PFSK-1 (cell line): ENCODE measurements around the gene SAMD4B.

Experiments used
- POLR2AphosphoS5 ChIP-seq: IDR thresholded peaks from 2 replicates; pipeline ENCODE4 v1.6.1; 2012; ENCODE audit warnings: low read depth, mild to moderate bottlenecking, control low read depth, low read length, moderate library complexity
- TAF1 ChIP-seq: IDR thresholded peaks from 2 replicates; pipeline ENCODE4 v1.6.1; 2012; ENCODE audit warnings: low read length, control low read depth, borderline replicate concordance; ENCODE audit not compliant: insufficient read depth
- TF ChIP-seq, protein P1 (sequence below), 2 experiments: IDR thresholded peaks; 2 replicates each; pipeline versions ENCODE4 v1.6.1 to v1.8.0; 2011 to 2012; ENCODE audit warnings: low read depth in 2 of 2, low read length in 2 of 2, control low read depth in 1 of 2, inconsistent platforms in 1 of 2, mild to moderate bottlenecking in 1 of 2, moderate library complexity in 1 of 2; ENCODE audit not compliant: insufficient read depth in 1 of 2

DNA sequence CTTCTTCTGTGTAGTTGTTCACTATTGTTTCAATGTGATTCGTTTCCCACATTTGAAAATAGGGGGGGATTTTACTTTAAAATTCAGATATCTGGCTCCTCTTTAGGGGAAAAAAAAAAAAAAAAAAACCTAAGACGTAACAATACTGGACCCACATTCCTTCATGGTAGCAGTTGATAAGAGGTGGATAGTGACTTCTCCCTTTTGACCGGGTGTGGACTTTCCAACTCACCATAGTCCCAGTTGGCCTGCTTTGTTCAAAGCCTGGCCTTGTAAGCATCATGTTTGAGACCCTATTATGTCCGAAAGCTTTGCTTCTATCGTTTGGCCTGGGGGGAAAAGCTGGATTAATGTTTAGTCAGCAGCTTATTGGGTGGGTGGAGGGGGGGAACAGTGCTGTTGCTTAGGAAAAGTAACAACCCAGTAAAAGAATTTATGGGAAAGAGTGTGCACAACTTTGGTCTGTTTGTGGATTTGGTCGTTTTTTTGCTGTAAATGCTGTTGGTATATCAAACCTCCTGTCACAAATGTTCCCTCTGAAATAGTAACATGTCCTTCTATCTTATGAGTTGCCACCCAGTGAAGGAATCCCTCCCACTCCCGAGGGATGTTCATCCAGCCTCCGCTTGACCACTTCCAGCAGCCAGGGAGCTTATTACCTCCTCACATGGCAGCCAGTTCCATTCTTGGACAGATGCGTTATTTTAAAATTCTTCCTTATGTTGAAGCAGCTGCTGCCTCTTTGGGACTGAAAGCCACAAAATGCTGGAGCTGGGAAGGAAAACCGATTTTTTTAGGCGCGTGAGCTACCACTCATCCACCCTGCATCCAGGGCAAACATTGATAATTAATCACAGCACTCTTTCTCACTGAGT lies 10.4 kb downstream of the SAMD4B start:
- TF ChIP-seq POLR2AphosphoS5 (no peak), TAF1 (no peak)
- TF ChIP-seq, protein P1, sequence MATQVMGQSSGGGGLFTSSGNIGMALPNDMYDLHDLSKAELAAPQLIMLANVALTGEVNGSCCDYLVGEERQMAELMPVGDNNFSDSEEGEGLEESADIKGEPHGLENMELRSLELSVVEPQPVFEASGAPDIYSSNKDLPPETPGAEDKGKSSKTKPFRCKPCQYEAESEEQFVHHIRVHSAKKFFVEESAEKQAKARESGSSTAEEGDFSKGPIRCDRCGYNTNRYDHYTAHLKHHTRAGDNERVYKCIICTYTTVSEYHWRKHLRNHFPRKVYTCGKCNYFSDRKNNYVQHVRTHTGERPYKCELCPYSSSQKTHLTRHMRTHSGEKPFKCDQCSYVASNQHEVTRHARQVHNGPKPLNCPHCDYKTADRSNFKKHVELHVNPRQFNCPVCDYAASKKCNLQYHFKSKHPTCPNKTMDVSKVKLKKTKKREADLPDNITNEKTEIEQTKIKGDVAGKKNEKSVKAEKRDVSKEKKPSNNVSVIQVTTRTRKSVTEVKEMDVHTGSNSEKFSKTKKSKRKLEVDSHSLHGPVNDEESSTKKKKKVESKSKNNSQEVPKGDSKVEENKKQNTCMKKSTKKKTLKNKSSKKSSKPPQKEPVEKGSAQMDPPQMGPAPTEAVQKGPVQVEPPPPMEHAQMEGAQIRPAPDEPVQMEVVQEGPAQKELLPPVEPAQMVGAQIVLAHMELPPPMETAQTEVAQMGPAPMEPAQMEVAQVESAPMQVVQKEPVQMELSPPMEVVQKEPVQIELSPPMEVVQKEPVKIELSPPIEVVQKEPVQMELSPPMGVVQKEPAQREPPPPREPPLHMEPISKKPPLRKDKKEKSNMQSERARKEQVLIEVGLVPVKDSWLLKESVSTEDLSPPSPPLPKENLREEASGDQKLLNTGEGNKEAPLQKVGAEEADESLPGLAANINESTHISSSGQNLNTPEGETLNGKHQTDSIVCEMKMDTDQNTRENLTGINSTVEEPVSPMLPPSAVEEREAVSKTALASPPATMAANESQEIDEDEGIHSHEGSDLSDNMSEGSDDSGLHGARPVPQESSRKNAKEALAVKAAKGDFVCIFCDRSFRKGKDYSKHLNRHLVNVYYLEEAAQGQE (IDR thresholded peaks at IDR 0.05; ENCODE audit: insufficient read depth in 1 of 2, low read depth in 2 of 2, low read length in 2 of 2): no peak
